HG03103 (cell line): ENCODE results near the gene RABGAP1L.
"Not testable (repeated sequence)": the region's sequence is repeated elsewhere in the genome, so short reads cannot be mapped to it uniquely, and the experiment has no call there.

Source experiments
- ATAC-seq: cut with Tn5 transposase; IDR thresholded peaks from one replicate; pipeline ENCODE4 v1.9.1; 2021; ENCODE audit warnings: low read depth; ENCODE audit not compliant: unreplicated experiment

Gene RABGAP1L

DNA sequence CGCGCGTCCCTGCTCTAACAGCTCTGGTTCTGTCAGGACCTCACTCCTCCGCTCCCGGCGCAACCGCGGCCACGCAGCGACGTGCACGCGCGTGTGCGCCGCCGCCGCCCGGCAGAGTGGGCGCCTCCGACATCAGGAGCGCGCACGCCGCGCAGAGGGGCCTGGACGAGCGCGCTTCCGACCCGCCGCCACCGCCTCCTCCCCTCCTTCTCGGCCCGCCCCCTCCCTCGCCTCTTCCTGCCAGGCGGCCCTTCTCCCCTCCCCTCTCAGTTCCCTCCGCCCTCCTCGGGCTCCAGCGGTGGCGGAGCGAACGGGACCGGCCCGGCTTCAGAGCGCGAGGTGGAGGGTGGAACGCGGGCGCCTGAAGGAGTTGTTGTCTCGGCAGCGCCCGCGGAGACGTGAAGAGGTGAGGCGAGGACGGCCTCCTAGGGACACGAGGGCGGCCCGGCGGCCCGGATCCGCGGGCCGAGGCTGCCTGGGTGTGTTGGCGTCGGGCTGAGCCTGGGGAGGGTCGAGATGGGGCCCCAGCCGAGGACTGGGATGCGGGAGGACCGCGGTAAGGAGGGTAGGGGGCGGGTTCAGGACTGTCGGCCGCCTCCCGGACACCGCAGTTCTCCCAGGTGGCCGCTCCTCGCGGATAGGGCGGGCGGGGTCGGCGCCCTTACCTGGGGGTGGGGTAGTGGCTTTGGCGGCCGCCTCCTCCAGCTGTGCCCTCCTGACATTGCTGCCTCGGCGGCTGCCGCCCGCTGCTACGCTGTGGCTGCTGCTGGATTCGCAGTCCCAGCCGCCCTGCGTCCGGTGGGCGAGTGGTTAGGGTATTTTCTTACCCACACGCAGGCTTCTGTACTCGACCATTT, at the start of gene RABGAP1L:
Gene RABGAP1L, plus strand, starts transcription at position 269 of the 857 bp plus-strand sequence.
- peak; percentile 61 for ATAC-seq

DNA sequence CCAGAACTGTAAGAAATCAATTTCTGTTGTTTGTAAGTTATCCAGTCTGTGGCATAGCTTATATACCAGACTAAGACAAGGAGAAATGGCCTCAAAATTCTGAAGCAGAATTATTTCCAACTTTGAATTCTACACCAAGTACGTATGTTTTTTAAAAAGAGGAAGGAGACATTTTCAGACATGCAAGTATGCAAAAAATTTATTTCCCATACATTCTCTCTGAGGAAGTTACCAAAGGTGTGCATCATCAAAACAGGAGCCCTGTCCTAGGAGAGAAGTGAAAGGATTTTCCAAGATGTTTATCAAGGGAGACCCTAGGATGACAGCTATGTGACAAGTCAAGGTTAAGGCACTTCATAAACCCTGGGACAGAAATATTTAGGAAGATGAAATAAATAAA, 49.3 kb upstream of the RABGAP1L start:
- ATAC-seq = no peak

DNA sequence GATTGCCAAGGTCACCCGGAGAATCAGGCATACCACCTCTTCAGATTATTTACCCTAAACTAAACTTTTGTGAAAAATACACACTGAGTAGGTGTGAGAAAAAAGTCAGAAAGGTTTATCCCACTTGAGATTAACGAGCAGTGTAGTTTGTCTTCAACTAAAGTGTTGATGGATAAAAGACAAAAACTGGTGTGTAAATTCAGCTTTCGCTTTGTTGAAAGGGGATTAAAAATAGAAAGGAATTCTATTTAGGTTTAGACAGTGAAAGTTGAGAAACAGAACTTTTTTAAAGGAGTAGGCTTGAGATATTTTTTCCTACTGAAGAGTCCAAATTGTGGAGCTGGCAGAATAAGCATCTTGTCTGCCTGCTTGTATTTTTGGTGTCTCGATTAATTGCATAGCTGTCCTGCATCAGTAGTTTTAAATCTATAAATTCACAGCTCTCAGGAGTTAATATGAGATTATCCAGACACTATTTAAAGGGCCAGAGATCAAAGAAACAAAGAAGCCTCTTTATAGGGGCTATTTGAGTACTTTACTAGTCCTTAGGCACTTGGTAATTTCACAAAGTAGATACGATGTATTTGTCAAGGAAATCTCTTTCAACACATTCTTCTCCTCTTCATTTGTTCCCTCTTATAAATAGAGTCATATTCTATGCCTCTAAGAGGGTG, 46.7 kb upstream of the RABGAP1L start:
- no peak for ATAC-seq

DNA sequence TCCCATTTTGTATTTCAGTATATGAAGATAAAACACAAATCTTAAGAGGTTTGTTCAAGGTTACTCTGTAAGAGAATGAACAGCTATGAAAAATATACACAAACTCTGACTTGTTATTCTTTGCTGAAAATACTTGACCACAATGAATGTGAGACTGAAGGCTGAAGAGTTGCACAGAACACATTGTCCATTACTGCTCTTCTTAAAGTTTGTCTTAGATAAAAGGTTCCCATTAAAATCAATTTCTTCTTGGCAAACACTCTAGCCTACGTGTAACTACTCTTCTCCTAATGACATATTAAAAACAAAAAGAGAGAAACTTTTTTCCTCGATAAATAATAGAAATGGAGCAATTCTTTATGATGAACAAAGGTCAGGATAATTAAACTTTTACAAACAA, 45.2 kb upstream of the RABGAP1L start:
- no peak for ATAC-seq

DNA sequence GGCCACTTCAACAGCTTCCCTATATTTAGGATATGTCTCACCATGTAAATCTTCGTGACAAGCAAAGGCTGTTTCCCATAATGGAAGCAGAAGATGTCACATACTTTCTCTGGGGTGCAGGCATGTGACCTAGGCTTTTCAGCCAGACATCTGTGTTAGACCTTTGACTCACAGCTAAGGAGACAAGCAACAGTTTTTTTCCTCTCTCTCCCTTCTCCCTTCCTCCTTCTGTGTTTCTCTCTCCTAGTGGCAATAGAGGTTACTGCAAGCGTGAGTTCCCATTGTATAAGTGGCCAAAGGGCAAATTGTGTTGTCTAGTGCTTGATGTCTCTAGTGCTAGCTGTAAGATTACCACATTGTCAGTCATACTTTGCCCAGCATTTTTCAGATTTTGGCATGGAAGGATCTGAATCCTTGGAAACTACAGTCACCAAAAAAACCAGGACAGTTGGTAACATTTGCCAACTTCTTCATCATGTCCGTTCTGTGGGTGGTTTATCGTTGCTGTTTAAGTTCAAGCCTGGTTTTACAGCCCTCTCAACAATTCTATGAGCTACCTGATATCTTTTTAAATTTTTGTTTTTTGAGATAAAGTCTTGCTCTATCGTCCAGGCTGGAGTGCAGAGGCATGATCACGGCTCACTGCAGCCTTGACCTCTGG, 44.4 kb upstream of the RABGAP1L start:
- ATAC-seq = no peak

- no peak for ATAC-seq
These were observed 43.3 kb upstream of the RABGAP1L start for GRCh38 chr1:174116042-174116441.

GRCh38 chr1:174118751-174119150, 40.6 kb upstream of the RABGAP1L start:
- ATAC-seq = no peak

DNA sequence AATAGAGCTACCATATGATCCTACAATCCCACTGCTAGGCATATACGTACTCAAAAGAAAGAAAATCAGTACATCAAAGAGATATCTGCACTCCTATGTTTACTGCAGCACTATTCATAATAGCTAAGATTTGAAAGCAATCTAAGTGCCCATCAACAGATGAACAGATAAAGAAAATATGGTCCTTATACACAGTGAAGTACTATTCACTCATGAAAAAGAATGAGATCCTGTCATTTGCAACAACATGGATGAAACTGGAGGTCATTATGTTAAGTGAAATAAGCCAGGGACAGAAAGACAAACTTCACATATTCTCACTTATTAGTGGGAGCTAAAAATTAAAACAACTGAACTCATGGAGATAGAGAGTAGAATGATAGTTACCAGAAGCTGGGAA, 37.0 kb upstream of the RABGAP1L start:
- ATAC-seq = not testable (repeated sequence)

DNA sequence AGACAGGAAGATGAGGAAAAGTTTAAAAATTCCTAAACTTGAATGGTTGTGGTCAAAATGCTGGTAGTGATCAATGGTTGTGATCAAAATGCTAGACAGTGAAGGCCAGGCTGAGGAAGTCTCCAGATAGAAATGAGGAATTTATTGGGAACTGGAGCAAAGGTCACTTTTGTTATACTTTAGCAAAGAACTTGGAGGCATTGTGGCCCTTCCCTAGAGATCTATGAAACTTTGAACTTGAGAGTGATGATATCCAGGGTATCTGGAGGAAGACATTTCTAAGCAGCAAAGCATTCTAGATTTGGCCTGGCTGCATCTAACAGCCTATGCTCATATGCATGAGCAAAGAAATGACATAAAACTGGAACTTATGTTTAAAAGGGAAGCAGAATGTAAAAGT, 35.5 kb upstream of the RABGAP1L start:
- no peak for ATAC-seq

- not testable (repeated sequence) for ATAC-seq
These were observed 32.1 kb upstream of the RABGAP1L start for GRCh38 chr1:174127176-174127575.

DNA sequence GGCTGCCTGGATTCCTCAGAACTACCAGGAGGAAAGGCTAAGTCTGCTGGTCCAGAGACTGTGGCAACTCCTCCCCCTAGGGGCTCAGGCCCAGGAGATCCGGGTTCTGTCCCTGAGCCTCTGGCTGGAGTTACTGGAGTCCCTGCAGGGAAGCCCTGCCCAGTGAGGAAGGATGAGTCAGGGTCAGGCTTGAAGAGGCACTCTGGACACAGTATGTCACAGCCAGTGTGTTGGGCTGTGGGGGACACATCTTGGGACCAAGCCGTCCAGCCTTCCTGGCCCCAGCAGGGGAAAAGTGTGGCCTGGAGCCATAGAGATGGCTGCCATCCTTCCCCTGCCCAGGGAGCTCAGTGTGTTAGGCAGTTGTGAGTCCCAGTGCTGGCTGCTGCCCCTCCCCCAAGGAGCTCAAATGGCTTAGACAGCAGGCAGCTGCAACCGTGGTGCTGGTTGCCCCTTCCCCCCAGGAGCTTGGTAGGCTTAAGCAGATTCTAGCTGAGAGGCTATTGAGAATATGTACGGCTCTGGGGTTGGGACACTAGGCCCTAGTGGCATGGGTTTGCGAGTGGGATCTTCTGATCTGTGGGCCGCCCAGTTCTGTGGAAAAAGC, 28.2 kb upstream of the RABGAP1L start:
- no peak for ATAC-seq

- peak; percentile 67 for ATAC-seq
These were observed 25.2 kb upstream of the RABGAP1L start for GRCh38 chr1:174134003-174134659.

GRCh38 chr1:174135211-174135610, 24.1 kb upstream of the RABGAP1L start:
- no peak for ATAC-seq

GRCh38 chr1:174136714-174137113, 22.6 kb upstream of the RABGAP1L start:
- no peak for ATAC-seq

DNA sequence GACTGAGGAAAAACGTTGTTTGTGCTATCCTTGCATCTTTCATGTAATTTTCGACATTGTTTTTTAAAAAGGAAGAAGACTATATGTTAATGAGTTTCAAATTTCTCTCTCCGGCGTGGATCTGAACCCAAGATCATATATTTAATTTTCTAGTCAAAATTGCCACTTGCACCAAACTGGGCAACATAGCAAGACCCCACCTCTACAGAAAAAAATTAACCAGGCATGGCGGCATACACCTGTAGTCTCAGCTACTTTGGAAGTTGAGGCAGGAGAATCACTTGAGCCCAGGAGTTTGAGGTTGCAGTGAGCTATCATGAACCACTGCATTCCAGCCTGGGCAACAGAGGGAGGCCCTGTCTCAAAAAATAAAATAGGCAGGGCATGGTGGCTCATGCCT, 16.5 kb upstream of the RABGAP1L start:
- no peak for ATAC-seq

- ATAC-seq = not testable (repeated sequence)
These were observed 15.5 kb upstream of the RABGAP1L start for GRCh38 chr1:174143727-174144396.

GRCh38 chr1:174144397-174144783, 14.9 kb upstream of the RABGAP1L start:
- ATAC-seq = not testable (repeated sequence)

- ATAC-seq = no peak
These were observed 10.1 kb upstream of the RABGAP1L start for GRCh38 chr1:174149216-174149615.

- ATAC-seq = no peak
These were observed 8.8 kb upstream of the RABGAP1L start for GRCh38 chr1:174150499-174150898.

GRCh38 chr1:174152427-174152826, 6.9 kb upstream of the RABGAP1L start:
- ATAC-seq = no peak
